GM12878 (cell line): ENCODE results near the gene GABRB3. TPM values are rescaled to one million over a fixed set of nuclear protein-coding genes. Genes with fewer than 3 reads are reported as not detected.

Experiments used
- ATAC-seq: fragments of 200-7000 bp; cut with Tn5 transposase; 3 replicates; pipeline ENCODE4 v1.9.1; 2020; ENCODE audit warnings: mild to moderate bottlenecking, moderate library complexity
- BruUV-seq: library from RNA; stranded (reverse); fragments of 400-500 nt; replicated peaks from 2 replicates; lab custom pipeline; 2021; lab: Mats Ljungman, UMichigan
- CTCF ChIA-PET: fragments of 300-600 bp; sonication (Branson Sonifier 250); formaldehyde crosslinking; extraction: SDS; loops from one replicate; lab custom pipeline; 2021; ENCODE audit warnings: inconsistent platforms; lab: Yijun Ruan, JAX
- POLR2A ChIA-PET: fragments of 350-600 bp; formaldehyde crosslinking; extraction: SDS; loops from one replicate; lab custom pipeline; 2021; ENCODE audit warnings: inconsistent platforms; lab: Charles Lee
- RAD21 ChIA-PET: fragments of 300-600 bp; sonication (Branson Sonifier 250); formaldehyde crosslinking; loops from one replicate; lab custom pipeline; 2023; ENCODE audit warnings: antibody characterized with exemption; ENCODE audit not compliant: unreplicated experiment; lab: Charles Lee
- SMC1A ChIA-PET: fragments of 300-600 bp; sonication (Branson Sonifier 250); formaldehyde crosslinking; loops from one replicate; lab custom pipeline; 2023; ENCODE audit not compliant: unreplicated experiment, uncharacterized antibody; lab: Charles Lee
- DNase-seq: peaks from one replicate; pipeline ENCODE4 v3.0.0-alpha.2; 2011; ENCODE audit warnings: low read depth, low spot score
- FAIRE-seq: peaks from 3 replicates; lab custom pipeline; 2011; peaks lifted over from hg19 to GRCh38; lab: Jason Lieb, UNC
- H2AFZ ChIP-seq: 2 replicates; pipeline ENCODE4 v1.6.0; 2011; ENCODE audit warnings: low read depth, low read length, control low read depth; ENCODE audit not compliant: control insufficient read depth
- H3K27ac ChIP-seq: 2 replicates; pipeline ENCODE4 v1.5.1; 2011; ENCODE audit warnings: control low read depth; ENCODE audit not compliant: control insufficient read depth, insufficient read depth
- H3K27me3 ChIP-seq, 2 experiments: replicated peaks in 1 of 2; 2 replicates each; pipeline versions ENCODE4 v1.6.0 to v1.6.1; 2011; ENCODE audit warnings: low read length in 1 of 2; ENCODE audit not compliant: control insufficient read depth in 2 of 2, insufficient read depth in 2 of 2
- H3K36me3 ChIP-seq, 2 experiments: 2 replicates each; pipeline ENCODE4 v1.5.1; 2011; ENCODE audit warnings: low read length in 1 of 2; ENCODE audit not compliant: control insufficient read depth in 2 of 2, insufficient read depth in 2 of 2
- H3K4me1 ChIP-seq: 2 replicates; pipeline ENCODE4 v1.6.1; 2011; ENCODE audit warnings: mild to moderate bottlenecking, low read length, moderate library complexity, mixed read lengths; ENCODE audit not compliant: control insufficient read depth, insufficient read depth
- H3K4me2 ChIP-seq: 2 replicates; pipeline ENCODE4 v1.6.0; 2011; ENCODE audit warnings: control low read depth; ENCODE audit not compliant: control insufficient read depth, insufficient read depth
- H3K4me3 ChIP-seq: fragments of 200-600 bp; sonication (generic); 2 replicates; pipeline ENCODE4 v1.5.1; 2016
- H3K79me2 ChIP-seq: 2 replicates; pipeline ENCODE4 v1.6.0; 2011; ENCODE audit warnings: low read length; ENCODE audit not compliant: control insufficient read depth, insufficient read depth
- H3K9ac ChIP-seq: 2 replicates; pipeline ENCODE4 v1.8.0; 2011; ENCODE audit warnings: low read length, control low read depth, mixed read lengths; ENCODE audit not compliant: control insufficient read depth, insufficient read depth
- H3K9me3 ChIP-seq: replicated peaks from 3 replicates; pipeline ENCODE4 v1.5.1; 2011; ENCODE audit warnings: mild to moderate bottlenecking, low read length; ENCODE audit not compliant: control insufficient read depth, insufficient read depth
- H4K20me1 ChIP-seq: 2 replicates; pipeline ENCODE4 v1.6.0; 2011; ENCODE audit not compliant: control insufficient read depth, insufficient read depth
- CBFB ChIP-seq: IDR thresholded peaks from 2 replicates; pipeline ENCODE4 v1.6.1; 2016; ENCODE audit warnings: antibody characterized with exemption, low read depth
- HCFC1 ChIP-seq: fragments of 150-350 bp; IDR thresholded peaks from 2 replicates; pipeline ENCODE4 v1.6.1; 2014; ENCODE audit warnings: low read length
- HDAC2 ChIP-seq: fragments of 200-600 bp; sonication (generic); IDR thresholded peaks from 2 replicates; pipeline ENCODE4 v1.6.1; 2017
- IKZF1 ChIP-seq: fragments of 450-650 bp; conservative IDR thresholded peaks from 2 replicates; pipeline ENCODE4 v1.6.1; 2017; ENCODE audit warnings: antibody characterized with exemption, mild to moderate bottlenecking
- KLF5 ChIP-seq: fragments of 450-650 bp; IDR thresholded peaks from 2 replicates; pipeline ENCODE4 v1.6.1; 2014; ENCODE audit warnings: mild to moderate bottlenecking; ENCODE audit not compliant: partially characterized antibody
- MTA2 ChIP-seq: fragments of 450-650 bp; IDR thresholded peaks from 2 replicates; pipeline ENCODE4 v1.6.1; 2016; ENCODE audit warnings: low read depth, mild to moderate bottlenecking, moderate library complexity
- NR2F1 ChIP-seq: fragments of 450-650 bp; conservative IDR thresholded peaks from 2 replicates; pipeline ENCODE4 v1.6.1; 2017; ENCODE audit warnings: mild to moderate bottlenecking
- PAX5 ChIP-seq: IDR thresholded peaks from 2 replicates; pipeline ENCODE4 v1.6.1; 2011; ENCODE audit warnings: low read depth, low read length, borderline replicate concordance
- POU2F2 ChIP-seq: IDR thresholded peaks from 3 replicates; pipeline ENCODE4 v1.6.1; 2011; ENCODE audit warnings: low read depth, mild to moderate bottlenecking, low read length, borderline replicate concordance
- RELA ChIP-seq: fragments of 450-650 bp; IDR thresholded peaks from 2 replicates; pipeline ENCODE4 v1.8.0; 2014; ENCODE audit warnings: borderline replicate concordance; ENCODE audit not compliant: partially characterized antibody
- WRNIP1 ChIP-seq: IDR thresholded peaks from 2 replicates; pipeline ENCODE4 v1.6.1; 2011; ENCODE audit warnings: low read depth, low read length, improper control_type of control experiment, borderline replicate concordance
- ZNF24 ChIP-seq: fragments of 450-650 bp; IDR thresholded peaks from 2 replicates; pipeline ENCODE4 v1.6.1; 2017; ENCODE audit warnings: antibody characterized with exemption, mild to moderate bottlenecking
- ZNF274 ChIP-seq: IDR thresholded peaks from one replicate; pipeline ENCODE4 v1.8.0; 2011; ENCODE audit not compliant: insufficient read length, insufficient read depth
- ZNF384 ChIP-seq: IDR thresholded peaks from 2 replicates; pipeline ENCODE4 v1.6.1; 2012; ENCODE audit warnings: low read depth, mild to moderate bottlenecking, low read length, improper control_type of control experiment, borderline replicate concordance
- WGBS: methylation state at CpG from one replicate; pipeline ENCODE4 v1.1.6; 2016; ENCODE audit warnings: low lambda C conversion rate; ENCODE audit not compliant: insufficient replicate concordance, insufficient coverage; ENCODE audit errors: missing lambda C conversion rate; 5-methylcytosine and 5-hydroxymethylcytosine counted together
- in situ Hi-C: fragments of 300-500 bp; cut with MboI; formaldehyde crosslinking; loops from 9 replicates; pipeline ENCODE4 v1.14.3; 2018; ENCODE audit warnings: mixed read lengths
- intact Hi-C: fragments of 100-400 bp; cut with micrococcal nuclease; formaldehyde crosslinking; loops from one replicate; pipeline ENCODE4 v1.14.2; 2022; ENCODE audit not compliant: unreplicated experiment
- polyA plus RNA-seq, 11 experiments: library from polyadenylated mRNA; depleted of rRNA in 4 of 11; unstranded in 6 of 11; stranded (reverse) in 5 of 11; fragments of >200 nt; fragmentation: Nextera tagmentation in 4 of 11; fragmentation: Illumina TruSeq in 1 of 11; extraction: Ambion mirVana in 4 of 11; extraction: Trizol in 1 of 11; gene quantifications; 1 replicate in 1 of 11; 2 replicates in 10 of 11; pipeline versions ENCODE4 v1.2.1 to v1.2.3, GENCODE V29; 2011 to 2016; ENCODE audit warnings: inconsistent platforms in 2 of 11, missing spikeins in 2 of 11, low read depth in 1 of 11
- total RNA-seq, 4 experiments: library from RNA; depleted of rRNA in 3 of 4; stranded (reverse); fragments of >200 nt in 3 of 4; fragmentation: Illumina TruSeq in 1 of 4; extraction: Trizol in 1 of 4; gene quantifications; 2 replicates each; pipeline versions ENCODE4 v1.2.1 to v1.2.3, GENCODE V29; 2013 to 2021
- TF ChIP-seq, protein P1 (sequence below): fragments of 450-650 bp; IDR thresholded peaks from 2 replicates; pipeline ENCODE4 v1.6.1; 2017; ENCODE audit warnings: borderline replicate concordance
- TF ChIP-seq, protein P2 (sequence below): fragments of 450-650 bp; IDR thresholded peaks from 2 replicates; pipeline ENCODE4 v1.6.1; 2016; ENCODE audit warnings: mild to moderate bottlenecking
- TF ChIP-seq, protein P3 (sequence below), 3 experiments: IDR thresholded peaks in 2 of 3; conservative IDR thresholded peaks in 1 of 3; 2 replicates each; pipeline ENCODE4 v1.5.1; 2011; ENCODE audit warnings: low read depth in 3 of 3, low read length in 3 of 3, mild to moderate bottlenecking in 3 of 3, control low read depth in 2 of 3, moderate library complexity in 2 of 3, inconsistent platforms in 1 of 3, mixed read lengths in 1 of 3; ENCODE audit not compliant: control insufficient read depth in 2 of 3, insufficient read depth in 1 of 3; ENCODE audit errors: extremely low read depth in 1 of 3
- TF ChIP-seq, protein P4 (sequence below): fragments of 450-650 bp; IDR thresholded peaks from 2 replicates; pipeline ENCODE4 v1.6.1; 2016; ENCODE audit warnings: mild to moderate bottlenecking
- TF ChIP-seq, protein P5 (sequence below): fragments of 150-350 bp; IDR thresholded peaks from 2 replicates; pipeline ENCODE4 v1.6.1; 2014; ENCODE audit warnings: mild to moderate bottlenecking, low read depth, low read length

The GABRB3 gene
- total and polyA plus RNA-seq, 10 of the 15 experiments (the other 5 are each of a cell fraction or from before 2014, with no cell fraction given): 0.05 to 0.08 (median 0.05) TPM; not detected in 7

DNA sequence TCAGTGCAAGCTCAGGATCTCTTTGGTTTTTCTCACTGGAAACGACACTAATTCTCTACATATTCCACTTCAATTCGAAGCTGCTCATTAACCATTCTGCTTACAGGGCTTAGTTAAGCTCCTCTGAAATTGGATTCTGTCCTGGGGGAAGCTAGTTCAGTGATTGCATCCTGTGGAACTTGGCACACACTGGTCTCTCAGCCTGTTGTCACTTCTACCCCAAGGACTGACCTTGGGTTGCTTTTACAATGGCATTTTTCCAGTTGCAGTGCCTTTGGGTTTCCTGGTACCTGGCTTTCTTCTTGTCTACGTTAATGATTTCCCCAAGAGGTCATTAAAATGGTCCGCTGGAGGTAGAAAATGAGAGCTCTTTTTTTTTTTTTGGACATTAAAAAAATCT lies 33.3 kb upstream of the GABRB3 start:
- no peak for FAIRE-seq
- 0% methylated on average over 4 of the region's 4 CpGs for WGBS
- RAD21 ChIA-PET: no interaction called here

More for the DNA sequence above, 33.3 kb upstream of the GABRB3 start:
- Histone ChIP-seq H3K27me3 (no peaks in the 10 kb centered on the region), H3K27ac (no peak overlapping the region), H3K4me2 (no peak overlapping the region), H2AFZ (no peak overlapping the region), H3K9me3 (no peaks in the 10 kb centered on the region), H4K20me1 (no peaks in the 10 kb centered on the region), H3K4me3 (no peak overlapping the region), H3K79me2 (no peaks in the 10 kb centered on the region), H3K9ac (no peak overlapping the region), H3K4me1 (no peaks in the 10 kb centered on the region), H3K36me3 (no peaks in the 10 kb centered on the region)
- ATAC-seq (no peak), DNase-seq (no peak)
- BruUV-seq: no TSS peak
- ChIA-PET POLR2A (no interaction called here), CTCF (no interaction called here), SMC1A (no interaction called here)
- TF ChIP-seq PAX5 (no peak), MTA2 (no peak), KLF5 (no peak), HCFC1 (no peak), ZNF274 (no peak), NR2F1 (no peak), RELA (no peak), HDAC2 (no peak), CBFB (no peak), WRNIP1 (no peak), IKZF1 (no peak), ZNF24 (no peak), POU2F2 (no peak), ZNF384 (no peak)
- TF ChIP-seq, protein P1, sequence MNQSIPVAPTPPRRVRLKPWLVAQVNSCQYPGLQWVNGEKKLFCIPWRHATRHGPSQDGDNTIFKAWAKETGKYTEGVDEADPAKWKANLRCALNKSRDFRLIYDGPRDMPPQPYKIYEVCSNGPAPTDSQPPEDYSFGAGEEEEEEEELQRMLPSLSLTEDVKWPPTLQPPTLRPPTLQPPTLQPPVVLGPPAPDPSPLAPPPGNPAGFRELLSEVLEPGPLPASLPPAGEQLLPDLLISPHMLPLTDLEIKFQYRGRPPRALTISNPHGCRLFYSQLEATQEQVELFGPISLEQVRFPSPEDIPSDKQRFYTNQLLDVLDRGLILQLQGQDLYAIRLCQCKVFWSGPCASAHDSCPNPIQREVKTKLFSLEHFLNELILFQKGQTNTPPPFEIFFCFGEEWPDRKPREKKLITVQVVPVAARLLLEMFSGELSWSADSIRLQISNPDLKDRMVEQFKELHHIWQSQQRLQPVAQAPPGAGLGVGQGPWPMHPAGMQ: no peak
- TF ChIP-seq, protein P2, sequence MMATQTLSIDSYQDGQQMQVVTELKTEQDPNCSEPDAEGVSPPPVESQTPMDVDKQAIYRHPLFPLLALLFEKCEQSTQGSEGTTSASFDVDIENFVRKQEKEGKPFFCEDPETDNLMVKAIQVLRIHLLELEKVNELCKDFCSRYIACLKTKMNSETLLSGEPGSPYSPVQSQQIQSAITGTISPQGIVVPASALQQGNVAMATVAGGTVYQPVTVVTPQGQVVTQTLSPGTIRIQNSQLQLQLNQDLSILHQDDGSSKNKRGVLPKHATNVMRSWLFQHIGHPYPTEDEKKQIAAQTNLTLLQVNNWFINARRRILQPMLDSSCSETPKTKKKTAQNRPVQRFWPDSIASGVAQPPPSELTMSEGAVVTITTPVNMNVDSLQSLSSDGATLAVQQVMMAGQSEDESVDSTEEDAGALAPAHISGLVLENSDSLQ: no peak
- TF ChIP-seq, protein P3, sequence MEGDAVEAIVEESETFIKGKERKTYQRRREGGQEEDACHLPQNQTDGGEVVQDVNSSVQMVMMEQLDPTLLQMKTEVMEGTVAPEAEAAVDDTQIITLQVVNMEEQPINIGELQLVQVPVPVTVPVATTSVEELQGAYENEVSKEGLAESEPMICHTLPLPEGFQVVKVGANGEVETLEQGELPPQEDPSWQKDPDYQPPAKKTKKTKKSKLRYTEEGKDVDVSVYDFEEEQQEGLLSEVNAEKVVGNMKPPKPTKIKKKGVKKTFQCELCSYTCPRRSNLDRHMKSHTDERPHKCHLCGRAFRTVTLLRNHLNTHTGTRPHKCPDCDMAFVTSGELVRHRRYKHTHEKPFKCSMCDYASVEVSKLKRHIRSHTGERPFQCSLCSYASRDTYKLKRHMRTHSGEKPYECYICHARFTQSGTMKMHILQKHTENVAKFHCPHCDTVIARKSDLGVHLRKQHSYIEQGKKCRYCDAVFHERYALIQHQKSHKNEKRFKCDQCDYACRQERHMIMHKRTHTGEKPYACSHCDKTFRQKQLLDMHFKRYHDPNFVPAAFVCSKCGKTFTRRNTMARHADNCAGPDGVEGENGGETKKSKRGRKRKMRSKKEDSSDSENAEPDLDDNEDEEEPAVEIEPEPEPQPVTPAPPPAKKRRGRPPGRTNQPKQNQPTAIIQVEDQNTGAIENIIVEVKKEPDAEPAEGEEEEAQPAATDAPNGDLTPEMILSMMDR (IDR thresholded peaks at IDR 0.05 in 2 of 3, conservative IDR thresholded peaks at IDR 0.05 in 1 of 3; ENCODE audit: control insufficient read depth in 2 of 3, extremely low read depth in 1 of 3, insufficient read depth in 1 of 3, low read depth in 3 of 3, low read length in 3 of 3): no peak
- TF ChIP-seq, protein P4, sequence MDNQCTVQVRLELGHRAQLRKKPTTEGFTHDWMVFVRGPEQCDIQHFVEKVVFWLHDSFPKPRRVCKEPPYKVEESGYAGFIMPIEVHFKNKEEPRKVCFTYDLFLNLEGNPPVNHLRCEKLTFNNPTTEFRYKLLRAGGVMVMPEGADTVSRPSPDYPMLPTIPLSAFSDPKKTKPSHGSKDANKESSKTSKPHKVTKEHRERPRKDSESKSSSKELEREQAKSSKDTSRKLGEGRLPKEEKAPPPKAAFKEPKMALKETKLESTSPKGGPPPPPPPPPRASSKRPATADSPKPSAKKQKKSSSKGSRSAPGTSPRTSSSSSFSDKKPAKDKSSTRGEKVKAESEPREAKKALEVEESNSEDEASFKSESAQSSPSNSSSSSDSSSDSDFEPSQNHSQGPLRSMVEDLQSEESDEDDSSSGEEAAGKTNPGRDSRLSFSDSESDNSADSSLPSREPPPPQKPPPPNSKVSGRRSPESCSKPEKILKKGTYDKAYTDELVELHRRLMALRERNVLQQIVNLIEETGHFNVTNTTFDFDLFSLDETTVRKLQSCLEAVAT: no peak
- TF ChIP-seq, protein P5, sequence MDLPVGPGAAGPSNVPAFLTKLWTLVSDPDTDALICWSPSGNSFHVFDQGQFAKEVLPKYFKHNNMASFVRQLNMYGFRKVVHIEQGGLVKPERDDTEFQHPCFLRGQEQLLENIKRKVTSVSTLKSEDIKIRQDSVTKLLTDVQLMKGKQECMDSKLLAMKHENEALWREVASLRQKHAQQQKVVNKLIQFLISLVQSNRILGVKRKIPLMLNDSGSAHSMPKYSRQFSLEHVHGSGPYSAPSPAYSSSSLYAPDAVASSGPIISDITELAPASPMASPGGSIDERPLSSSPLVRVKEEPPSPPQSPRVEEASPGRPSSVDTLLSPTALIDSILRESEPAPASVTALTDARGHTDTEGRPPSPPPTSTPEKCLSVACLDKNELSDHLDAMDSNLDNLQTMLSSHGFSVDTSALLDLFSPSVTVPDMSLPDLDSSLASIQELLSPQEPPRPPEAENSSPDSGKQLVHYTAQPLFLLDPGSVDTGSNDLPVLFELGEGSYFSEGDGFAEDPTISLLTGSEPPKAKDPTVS: no peak
- intact Hi-C loops (no loop called here), in situ Hi-C loops (no loop called here)
